CD4-positive, alpha-beta T cell (primary cell): Measurements from ENCODE around the gene DKK3. TPM values are rescaled to one million over a fixed set of nuclear protein-coding genes. Genes with fewer than 3 reads are reported as not detected.

Experiments used
- ATAC-seq: fragments of 200-7000 bp; cut with Tn5 transposase; one replicate; pipeline ENCODE4 v1.10.0; 2022; ENCODE audit warnings: mild to moderate bottlenecking; ENCODE audit not compliant: poor library complexity
- CTCF ChIA-PET: fragments of 350-600 bp; sonication (Branson Sonifier 250); formaldehyde crosslinking; loops from one replicate; lab custom pipeline; 2021; ENCODE audit warnings: antibody characterized with exemption, inconsistent platforms; lab: Charles Lee
- POLR2A ChIA-PET: fragments of 350-600 bp; sonication (Branson Sonifier 250); formaldehyde crosslinking; loops from one replicate; lab custom pipeline; 2021; ENCODE audit warnings: antibody characterized with exemption, inconsistent platforms; lab: Charles Lee
- DNase-seq, 14 experiments: peaks; one replicate each; pipeline ENCODE4 v3.0.0-alpha.2; 2013 to 2020; ENCODE audit warnings: mixed read lengths in 2 of 14
- H3K27ac ChIP-seq, 2 donors: one replicate each; pipeline versions ENCODE4 v1.5.1 to v1.7.0; 2013; ENCODE audit warnings: low read length in 2 of 2, low read depth in 1 of 2, mild to moderate bottlenecking in 1 of 2
- H3K27me3 ChIP-seq, 2 experiments: 1 replicate in 1 of 2; 2 replicates in 1 of 2; pipeline versions ENCODE4 v1.6.1 to v1.7.0; 2013; ENCODE audit warnings: low read length in 2 of 2, control low read depth in 1 of 2, mild to moderate bottlenecking in 1 of 2, moderate library complexity in 1 of 2; ENCODE audit not compliant: insufficient read depth in 2 of 2, control insufficient read depth in 1 of 2
- H3K36me3 ChIP-seq: one replicate; pipeline ENCODE4 v1.6.1; 2013; ENCODE audit warnings: low read length, control low read depth; ENCODE audit not compliant: insufficient read depth
- H3K4me1 ChIP-seq: one replicate; pipeline ENCODE4 v1.6.1; 2013; ENCODE audit warnings: low read length, control low read depth; ENCODE audit not compliant: insufficient read depth
- H3K4me3 ChIP-seq: one replicate; pipeline ENCODE4 v1.5.1; 2013; ENCODE audit warnings: mild to moderate bottlenecking, low read length, moderate library complexity
- H3K9me3 ChIP-seq, 2 experiments: 1 replicate in 1 of 2; 2 replicates in 1 of 2; pipeline versions ENCODE4 v1.6.1 to v1.7.0; 2013; ENCODE audit warnings: low read length in 2 of 2, mild to moderate bottlenecking in 2 of 2, control low read depth in 1 of 2, moderate library complexity in 1 of 2; ENCODE audit not compliant: control insufficient read depth in 1 of 2, insufficient read depth in 1 of 2
- H3K27ac Mint-ChIP-seq: one replicate; pipeline ENCODE4 v1.8.0; 2020; ENCODE audit warnings: mixed read lengths
- H3K27me3 Mint-ChIP-seq: one replicate; pipeline ENCODE4 v1.8.0; 2021; ENCODE audit warnings: mixed read lengths
- H3K36me3 Mint-ChIP-seq: one replicate; pipeline ENCODE4 v1.8.0; 2021; ENCODE audit warnings: low read depth, mixed read lengths
- H3K4me1 Mint-ChIP-seq: one replicate; pipeline ENCODE4 v1.8.0; 2021; ENCODE audit warnings: low read depth, mixed read lengths
- H3K4me3 Mint-ChIP-seq: one replicate; pipeline ENCODE4 v1.8.0; 2020; ENCODE audit warnings: mild to moderate bottlenecking, mixed read lengths
- H3K9me3 Mint-ChIP-seq: one replicate; pipeline ENCODE4 v1.8.0; 2020; ENCODE audit warnings: mixed read lengths
- intact Hi-C, 2 experiments: fragments of 100-400 bp; cut with DNase I in 1 of 2; cut with micrococcal nuclease in 1 of 2; formaldehyde crosslinking; loops; one replicate each; pipeline versions ENCODE4 v1.15.1 to v1.9.0; 2023 to 2025; cut with DNase I, micrococcal nuclease
- total RNA-seq, 174 experiments: library from RNA in 2 of 174; stranded (reverse) in 2 of 174; gene quantifications; one replicate each; pipeline ENCODE4 v1.2.3 and lab custom pipeline; 2021 to 2026
- TF ChIP-seq, protein P1 (sequence below): fragments of 200-600 bp; IDR thresholded peaks from one replicate; pipeline ENCODE4 v1.8.0; 2022; ENCODE audit warnings: antibody characterized with exemption, mild to moderate bottlenecking

Gene DKK3
- total RNA-seq, 2 experiments from 2014 or later: 0.61 to 0.71 TPM

DNA sequence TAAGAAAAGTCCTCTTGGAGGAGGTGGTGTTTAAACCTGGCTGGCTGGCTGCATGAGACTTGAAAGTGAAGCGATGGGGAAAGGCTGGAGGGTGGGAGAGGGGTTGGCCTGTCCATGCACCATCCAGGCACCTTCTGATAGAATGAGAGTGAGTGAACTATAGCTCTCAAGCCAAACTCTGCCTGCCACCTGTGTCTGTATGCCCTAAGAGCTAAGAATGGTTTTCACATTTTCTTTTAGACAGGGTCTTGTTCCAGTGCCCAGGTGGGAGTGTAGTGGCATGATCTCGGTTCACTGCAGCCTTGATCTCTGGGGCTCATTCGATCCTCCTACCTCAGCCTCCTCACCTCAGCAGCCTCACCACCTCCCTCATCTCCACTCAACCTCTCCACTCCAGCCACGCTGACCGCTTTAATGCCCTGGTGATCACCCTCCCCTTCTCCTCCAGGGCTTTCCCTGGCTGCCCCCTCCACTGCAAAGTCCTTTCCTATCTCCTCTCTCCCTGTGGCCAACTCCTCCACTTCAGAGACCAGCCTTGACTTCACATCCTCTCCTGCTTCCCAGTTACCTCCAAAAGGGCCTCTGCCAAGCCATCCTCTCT, 38.3 kb upstream of the DKK3 start:
- POLR2A ChIA-PET: interaction anchor here (1.5 kb wide), 1 partner anchor 235 kb away, joined by 5 read pairs; no protein-coding TSS in a partner anchor
- Mint-ChIP-seq H3K9me3 (no peaks in the 10 kb centered on the region), H3K4me1 (peaks cover 4% of the 10 kb centered on the region), H3K27me3 (no peaks in the 10 kb centered on the region), H3K4me3 (no peak overlapping the region), H3K27ac (no peak overlapping the region), H3K36me3 (no peaks in the 10 kb centered on the region)
- intact Hi-C loops: loop anchor here (1.0 to 10.0 kb wide), 6 partner anchors 190 to 1022 kb away; no protein-coding TSS in a partner anchor
- H3K4me1 ChIP-seq: peaks cover 8% of the 10 kb centered on the region
- no peaks in the 10 kb centered on the region for H3K9me3 ChIP-seq
- TF ChIP-seq, protein P1, sequence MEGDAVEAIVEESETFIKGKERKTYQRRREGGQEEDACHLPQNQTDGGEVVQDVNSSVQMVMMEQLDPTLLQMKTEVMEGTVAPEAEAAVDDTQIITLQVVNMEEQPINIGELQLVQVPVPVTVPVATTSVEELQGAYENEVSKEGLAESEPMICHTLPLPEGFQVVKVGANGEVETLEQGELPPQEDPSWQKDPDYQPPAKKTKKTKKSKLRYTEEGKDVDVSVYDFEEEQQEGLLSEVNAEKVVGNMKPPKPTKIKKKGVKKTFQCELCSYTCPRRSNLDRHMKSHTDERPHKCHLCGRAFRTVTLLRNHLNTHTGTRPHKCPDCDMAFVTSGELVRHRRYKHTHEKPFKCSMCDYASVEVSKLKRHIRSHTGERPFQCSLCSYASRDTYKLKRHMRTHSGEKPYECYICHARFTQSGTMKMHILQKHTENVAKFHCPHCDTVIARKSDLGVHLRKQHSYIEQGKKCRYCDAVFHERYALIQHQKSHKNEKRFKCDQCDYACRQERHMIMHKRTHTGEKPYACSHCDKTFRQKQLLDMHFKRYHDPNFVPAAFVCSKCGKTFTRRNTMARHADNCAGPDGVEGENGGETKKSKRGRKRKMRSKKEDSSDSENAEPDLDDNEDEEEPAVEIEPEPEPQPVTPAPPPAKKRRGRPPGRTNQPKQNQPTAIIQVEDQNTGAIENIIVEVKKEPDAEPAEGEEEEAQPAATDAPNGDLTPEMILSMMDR: no peak
- DNase-seq (no peak), ATAC-seq (no peak)
- H3K36me3 ChIP-seq: no peaks in the 10 kb centered on the region
- H3K4me3 ChIP-seq: no peak overlapping the region
- no peak overlapping the region for H3K27ac ChIP-seq
- CTCF ChIA-PET: interaction anchor here (0.9 to 3.1 kb wide), 2 partner anchors 189 to 235 kb away, joined by 5 to 27 read pairs; no protein-coding TSS in a partner anchor
- no peaks in the 10 kb centered on the region for H3K27me3 ChIP-seq

DNA sequence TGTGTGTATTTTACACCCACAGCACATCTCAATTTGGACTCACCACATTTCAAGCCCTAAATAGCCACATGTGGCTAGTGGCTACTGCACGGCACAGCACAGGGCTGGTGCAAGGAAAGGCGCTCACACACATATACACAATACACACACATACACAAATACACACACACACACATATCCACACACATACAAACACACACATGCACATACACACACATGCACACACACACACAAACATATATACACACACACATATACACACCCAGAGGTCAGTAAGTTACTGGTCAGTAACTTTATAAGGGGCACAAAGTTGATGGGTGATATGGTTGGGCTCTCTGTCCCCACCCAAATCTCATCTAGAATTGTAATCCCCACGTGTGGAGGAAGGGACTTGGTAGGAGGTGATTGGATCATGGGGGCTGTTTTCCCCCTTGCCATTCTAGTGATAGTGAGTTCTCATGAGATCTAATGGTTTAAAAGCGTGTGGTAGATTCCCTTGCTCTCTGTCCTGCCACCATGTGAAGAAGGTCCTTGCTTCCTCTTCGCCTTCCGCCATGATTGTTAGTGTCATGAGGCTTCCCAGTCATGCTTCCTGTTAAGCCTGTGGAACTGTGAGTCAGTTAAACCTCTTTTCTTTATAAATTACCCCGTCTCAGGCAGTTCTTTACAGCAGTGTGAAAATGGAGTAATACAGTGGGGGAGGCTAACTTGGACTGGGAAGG, 37.6 kb upstream of the DKK3 start:
- ChIA-PET POLR2A (no interaction called here), CTCF (interaction anchor here (0.7 to 3.0 kb wide), 3 partner anchors 211 to 1112 kb away, joined by 3 to 34 read pairs (median 3); no protein-coding TSS in a partner anchor)
- Mint-ChIP-seq H3K9me3 (no peaks in the 10 kb centered on the region), H3K4me1 (peaks cover 4% of the 10 kb centered on the region), H3K4me3 (no peak overlapping the region), H3K27me3 (no peaks in the 10 kb centered on the region), H3K36me3 (no peaks in the 10 kb centered on the region), H3K27ac (no peak overlapping the region)
- H3K4me1 ChIP-seq: peaks cover 8% of the 10 kb centered on the region
- H3K4me3 ChIP-seq: no peak overlapping the region
- no peaks in the 10 kb centered on the region for H3K9me3 ChIP-seq
- TF ChIP-seq, protein P1: no peak
- no peak for ATAC-seq
- no peaks in the 10 kb centered on the region for H3K27me3 ChIP-seq
- peak in 2 of 14 experiments; percentile 32 to 47 for DNase-seq
- no peaks in the 10 kb centered on the region for H3K36me3 ChIP-seq
- intact Hi-C loops: loop anchor here (2.0 to 10.0 kb wide), 5 partner anchors 115 to 1021 kb away; no protein-coding TSS in a partner anchor
- no peak overlapping the region for H3K27ac ChIP-seq

DNA sequence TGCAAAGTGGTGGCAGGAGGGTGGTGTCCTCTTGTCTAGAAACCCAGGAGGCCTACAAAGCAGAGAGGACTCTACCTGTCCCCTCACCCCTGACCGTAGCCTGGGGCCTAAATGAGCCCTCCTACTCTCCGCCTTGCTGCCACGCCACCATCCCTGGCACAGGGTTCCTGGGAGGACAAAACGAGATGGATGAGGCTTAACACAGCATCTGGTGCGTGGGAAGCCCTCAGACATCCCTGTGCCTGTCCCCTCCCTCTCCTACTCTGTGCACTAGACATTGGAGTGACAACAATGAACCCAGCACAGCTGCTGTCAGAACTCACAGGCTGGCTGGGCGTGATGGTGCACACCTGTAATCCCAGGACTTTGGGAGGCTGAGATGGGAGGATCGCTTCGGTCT, 36.4 kb upstream of the DKK3 start:
- POLR2A ChIA-PET: no interaction called here
- TF ChIP-seq, protein P1: no peak
- Histone ChIP-seq H3K27me3 (no peaks in the 10 kb centered on the region), H3K9me3 (no peaks in the 10 kb centered on the region), H3K36me3 (no peaks in the 10 kb centered on the region), H3K4me1 (peaks cover 8% of the 10 kb centered on the region), H3K4me3 (no peak overlapping the region), H3K27ac (no peak overlapping the region)
- DNase-seq (no peak), ATAC-seq (no peak)
- H3K36me3 Mint-ChIP-seq: no peaks in the 10 kb centered on the region
- H3K27me3 Mint-ChIP-seq: no peaks in the 10 kb centered on the region
- no peak overlapping the region for H3K4me3 Mint-ChIP-seq
- no peaks in the 10 kb centered on the region for H3K9me3 Mint-ChIP-seq
- H3K27ac Mint-ChIP-seq: no peak overlapping the region
- intact Hi-C loops: loop anchor here (1.0 to 10.0 kb wide), 8 partner anchors 113 to 1112 kb away; no protein-coding TSS in a partner anchor
- CTCF ChIA-PET: interaction anchor here (0.7 to 3.0 kb wide), 12 partner anchors 15 to 238 kb away, joined by 3 to 34 read pairs (median 4); no protein-coding TSS in a partner anchor
- H3K4me1 Mint-ChIP-seq: peaks cover 4% of the 10 kb centered on the region
